G401.6 (cell line): ENCODE results near the gene ADI1.

ENCODE experiments used
- FAIRE-seq: peaks from 2 replicates; lab custom pipeline; 2012; peaks lifted over from hg19 to GRCh38; lab: Jason Lieb, UNC

ADI1 gene, protein sequence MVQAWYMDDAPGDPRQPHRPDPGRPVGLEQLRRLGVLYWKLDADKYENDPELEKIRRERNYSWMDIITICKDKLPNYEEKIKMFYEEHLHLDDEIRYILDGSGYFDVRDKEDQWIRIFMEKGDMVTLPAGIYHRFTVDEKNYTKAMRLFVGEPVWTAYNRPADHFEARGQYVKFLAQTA

DNA sequence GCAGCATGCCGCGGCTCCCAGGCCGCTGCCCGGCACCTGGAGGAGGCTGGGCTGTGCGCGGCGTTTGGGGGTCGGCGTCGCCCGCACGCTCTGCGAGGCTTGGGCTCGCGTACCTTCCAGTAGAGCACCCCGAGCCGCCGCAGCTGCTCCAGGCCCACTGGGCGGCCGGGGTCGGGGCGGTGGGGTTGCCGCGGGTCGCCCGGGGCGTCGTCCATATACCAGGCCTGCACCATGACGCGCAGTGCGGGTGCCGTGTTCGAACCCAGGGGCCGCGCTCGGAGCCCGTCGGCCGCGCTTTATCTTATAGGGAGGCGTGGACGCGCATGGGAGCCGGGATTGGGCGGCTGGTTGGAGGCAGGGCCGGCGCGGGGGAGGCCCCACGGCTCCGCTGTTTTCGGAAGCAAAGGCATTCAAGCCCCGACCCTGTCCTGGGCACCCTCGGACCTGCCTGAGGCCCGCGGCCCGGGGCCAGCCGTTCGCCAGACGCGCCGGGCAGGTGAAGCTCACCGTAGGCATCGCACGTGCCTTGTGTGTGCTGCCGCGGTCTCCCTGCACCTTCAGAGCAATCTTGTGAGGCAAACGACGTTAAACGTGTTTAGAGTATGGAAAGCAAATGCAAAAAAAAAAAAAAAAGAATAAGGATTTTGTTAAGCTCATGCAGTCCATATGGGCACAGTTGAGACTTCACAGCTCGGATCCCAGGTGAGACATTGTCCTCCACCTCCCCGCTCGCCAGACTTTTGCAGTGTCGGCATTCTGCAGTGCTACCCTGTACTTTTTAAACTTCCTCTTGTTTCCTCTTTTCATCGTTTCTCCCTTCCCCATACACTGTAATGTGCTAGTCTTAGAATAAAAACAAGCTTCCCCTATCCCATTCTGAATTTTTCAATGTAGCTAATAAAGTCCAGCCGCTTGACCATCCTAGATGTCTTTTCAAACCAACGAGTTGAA, at the start of gene ADI1:
Gene ADI1, minus strand, starts transcription at position 277 of the 951 bp plus-strand sequence. Its CDS starts 44 bp downstream, at position 233.
- FAIRE-seq: no peak

DNA sequence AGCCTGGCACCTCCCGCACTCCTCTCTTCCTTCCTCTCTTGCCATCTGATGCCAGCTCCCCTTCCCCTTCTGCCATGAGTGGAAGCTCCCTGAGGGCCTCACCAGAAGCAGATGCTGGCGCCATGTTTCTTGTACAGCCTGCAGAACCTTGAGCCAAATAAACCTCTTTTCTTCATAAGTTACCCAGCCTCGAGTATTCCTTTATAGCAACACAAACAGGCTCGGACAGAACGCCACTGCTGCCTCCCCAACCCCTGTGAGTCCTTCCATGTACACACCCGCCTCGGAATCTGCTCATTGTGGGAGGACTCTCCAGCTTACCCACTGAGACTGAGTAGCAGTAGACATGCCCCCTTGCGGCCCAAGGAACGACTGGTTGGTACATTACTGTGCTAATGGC, 47.5 kb upstream of the ADI1 start:
- FAIRE-seq: no peak

DNA sequence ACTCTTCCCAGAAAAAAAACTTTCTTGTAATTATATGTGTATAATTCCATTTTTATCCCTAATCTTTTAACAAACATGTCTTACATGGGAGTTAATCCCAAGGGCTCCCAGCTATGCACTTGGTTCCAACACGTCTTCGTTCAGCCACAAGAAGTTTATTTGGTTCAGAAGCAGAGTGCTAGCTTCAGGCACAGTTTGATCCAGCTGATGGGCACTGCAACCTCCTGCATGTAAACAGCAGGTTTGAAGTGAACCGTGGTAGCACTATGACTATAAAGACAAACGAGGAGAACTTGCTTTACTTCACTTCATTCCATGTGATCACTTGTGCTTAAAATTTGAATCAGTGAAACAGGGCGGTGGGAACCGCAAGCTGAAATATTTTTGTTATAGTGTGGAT, 45.8 kb upstream of the ADI1 start:
- no peak for FAIRE-seq

DNA sequence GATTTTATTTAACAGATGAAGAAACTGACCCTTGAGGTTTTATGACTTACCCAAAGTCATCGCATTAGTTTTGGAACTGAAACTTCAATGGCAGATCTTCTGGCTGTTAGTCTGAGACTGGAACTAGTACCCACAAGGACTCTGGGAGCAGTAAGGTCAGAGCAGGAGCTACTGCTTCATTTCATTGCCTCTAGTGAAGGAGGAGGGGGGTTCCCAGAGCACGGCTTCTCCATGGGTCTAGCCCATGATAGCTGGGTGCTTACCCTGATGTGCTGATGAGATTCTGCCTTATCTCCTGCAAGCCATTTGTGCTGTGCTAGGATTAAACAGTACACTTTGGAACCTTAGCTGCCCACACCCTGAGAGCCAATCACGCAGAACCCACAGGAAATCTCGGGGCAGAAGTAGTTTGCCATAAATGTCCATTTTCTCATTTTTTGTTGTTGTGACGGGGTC, 44.2 kb upstream of the ADI1 start:
- no peak for FAIRE-seq

DNA sequence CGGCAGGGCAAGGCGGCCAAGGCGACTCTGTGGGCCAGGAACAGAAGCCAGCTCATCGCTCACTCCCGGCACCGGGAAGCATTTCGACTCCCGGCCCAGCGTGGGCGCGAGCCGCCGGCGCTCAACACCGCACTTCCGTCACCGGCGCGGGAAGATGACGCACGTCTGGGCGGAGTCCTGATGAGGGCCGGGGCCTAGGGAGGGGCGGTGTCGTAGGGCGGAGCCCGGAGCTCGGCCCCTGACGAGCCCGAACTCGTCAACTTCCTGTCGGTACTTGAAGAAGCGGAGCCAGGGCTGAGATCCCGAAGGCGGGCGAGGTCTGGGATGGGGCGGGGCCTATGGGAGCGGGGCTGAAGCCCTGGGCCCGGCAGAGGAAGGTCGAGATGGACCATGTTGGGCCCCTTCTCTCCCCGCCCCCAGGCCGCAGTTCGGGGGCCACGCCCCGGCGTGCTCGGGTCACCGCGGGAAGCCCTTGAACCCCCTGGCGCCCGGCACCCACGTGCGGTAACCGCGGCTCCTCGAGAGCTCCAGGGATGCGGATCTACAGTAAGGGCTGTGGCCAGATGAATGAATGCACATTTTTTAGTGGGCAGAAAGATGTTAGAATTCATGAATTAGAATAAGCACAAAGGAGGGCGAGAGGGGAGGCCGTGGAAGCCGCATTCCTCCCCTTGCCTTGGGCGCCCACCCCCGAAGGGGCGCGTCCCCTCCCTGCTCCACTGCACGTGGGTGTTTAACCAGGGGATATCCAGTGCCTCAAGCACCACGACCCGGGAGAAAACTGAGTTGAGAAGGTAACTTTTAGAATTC, 39.1 kb upstream of the ADI1 start, which contains the start of gene RNASEH1:
Gene RNASEH1, minus strand, starts transcription at position 129 of the 810 bp plus-strand sequence. Its CDS starts 73 bp downstream, at position 56.
- peak; percentile 98 for FAIRE-seq

DNA sequence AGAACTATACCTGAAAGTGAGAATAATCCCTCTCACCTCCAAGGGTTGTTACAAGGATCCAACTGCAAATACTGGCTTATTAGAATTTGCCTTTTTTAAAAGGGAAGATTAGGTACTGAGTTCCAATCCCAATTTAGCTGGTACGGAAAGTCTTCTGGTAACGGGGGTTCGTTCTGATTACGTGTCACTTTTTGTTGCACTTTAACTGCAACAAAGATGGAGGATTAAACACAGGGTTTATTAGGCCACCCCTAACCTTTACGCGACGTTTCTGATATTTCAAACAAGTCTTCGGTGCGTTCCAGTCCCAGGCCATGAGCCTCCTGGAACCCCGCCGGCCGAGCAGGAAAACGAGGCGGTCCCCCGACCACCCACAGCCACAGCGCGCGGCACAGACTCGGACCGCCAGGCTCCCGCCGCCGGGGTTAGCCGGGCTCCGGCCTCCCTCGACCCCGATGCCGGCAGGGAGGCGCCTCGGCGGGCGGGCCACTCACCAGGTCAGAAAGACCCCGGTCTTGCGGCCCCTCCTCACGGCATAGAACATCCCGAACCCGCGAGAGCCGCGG, 38.4 kb upstream of the ADI1 start:
- FAIRE-seq: no peak

DNA sequence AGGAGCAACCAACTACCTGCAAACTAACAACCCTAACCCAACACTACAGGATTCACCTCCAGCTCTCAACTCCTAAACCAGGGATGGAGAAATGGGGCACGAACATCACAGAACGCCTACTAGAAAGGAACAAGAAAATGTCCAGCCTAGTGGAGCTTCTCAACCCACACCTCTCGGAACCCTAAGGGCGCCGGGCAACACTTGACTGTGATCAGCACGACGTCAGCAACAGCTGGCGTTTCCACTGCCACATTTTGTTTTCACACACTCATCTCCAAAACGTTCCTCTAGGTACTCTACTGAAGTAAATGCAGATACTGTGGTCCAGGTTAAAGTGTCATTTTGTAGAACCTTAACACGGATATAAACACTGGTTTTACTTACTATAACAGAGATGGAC, 34.6 kb upstream of the ADI1 start:
- FAIRE-seq: no peak

DNA sequence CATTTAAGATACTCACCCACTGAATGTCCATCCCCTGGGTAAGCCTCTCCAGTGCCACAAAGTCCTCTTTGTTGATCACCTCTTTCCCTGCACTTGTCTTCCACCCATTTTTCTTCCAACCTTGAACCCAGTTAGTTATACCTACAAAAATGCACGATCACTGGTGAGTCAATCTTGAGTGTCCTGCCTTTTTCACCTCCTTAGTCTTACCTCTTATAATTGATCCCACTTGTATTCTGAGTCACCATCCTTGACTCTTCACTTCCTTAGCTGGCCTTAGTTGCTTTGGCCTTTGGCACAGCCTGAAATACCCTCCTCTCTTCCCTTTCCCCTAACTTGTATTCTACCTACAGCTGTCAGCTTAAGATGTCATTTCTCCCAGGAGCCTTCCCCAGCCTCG, 28.6 kb upstream of the ADI1 start:
- no peak for FAIRE-seq

DNA sequence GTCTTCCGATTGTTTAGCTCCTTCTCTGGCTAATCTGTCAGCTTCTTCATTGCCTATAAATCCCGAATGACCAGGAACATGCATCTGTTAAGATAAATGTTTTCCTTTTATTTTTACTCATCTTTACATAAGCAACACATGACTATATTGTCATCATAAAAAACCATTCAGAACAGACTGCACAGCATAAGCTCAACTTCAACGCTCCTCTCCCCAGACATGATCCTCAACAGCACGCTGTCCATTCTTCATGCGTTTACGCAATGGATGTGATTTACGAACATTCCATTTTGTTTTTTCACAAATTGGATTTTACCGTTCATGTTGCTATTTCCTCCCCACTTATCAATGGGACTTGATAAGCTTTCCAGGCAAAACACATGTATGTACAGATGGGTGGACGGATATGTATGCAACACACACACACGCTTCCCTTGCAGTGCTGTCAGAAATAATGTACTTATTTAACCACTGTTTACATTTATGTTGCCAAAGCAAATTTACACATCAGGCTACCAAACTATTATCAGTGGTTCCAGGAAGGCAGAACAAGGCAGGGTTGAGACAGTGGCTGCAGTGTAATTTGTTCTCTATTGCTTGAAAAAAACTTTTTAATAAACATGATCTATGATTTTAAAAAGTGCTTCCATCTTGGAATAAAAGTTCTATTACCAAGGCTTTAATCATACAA, 26.6 kb upstream of the ADI1 start:
- no peak for FAIRE-seq

DNA sequence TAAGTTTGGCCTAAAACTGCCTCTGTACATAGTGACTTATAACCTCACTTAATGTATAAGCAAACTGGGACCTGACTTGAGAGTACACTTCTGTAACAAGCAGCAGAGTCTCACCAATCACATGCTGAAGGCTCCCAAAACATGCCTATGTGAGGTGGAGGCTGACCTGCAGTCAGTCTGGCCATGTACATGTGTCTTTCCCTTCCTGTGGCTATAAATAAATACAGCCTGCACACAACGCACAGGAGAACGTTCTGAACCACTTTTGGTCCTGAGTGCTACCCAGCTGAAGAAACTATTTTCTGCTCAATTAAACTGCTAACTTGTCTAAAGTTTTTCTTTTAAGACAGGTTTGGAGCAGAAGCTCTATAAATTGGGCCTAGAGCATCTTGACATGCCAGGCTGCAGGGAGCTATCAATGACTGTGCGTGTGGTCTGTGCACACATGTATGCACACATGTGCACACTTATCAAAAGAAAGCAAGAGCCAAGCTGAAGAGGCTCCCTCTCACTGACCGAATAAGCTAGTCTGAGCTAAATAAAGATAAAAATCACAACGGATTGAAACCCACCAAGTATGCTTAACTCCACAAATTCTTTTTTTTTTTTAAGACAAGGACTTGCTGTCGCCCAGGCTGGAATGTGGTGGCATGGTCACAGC, 23.8 kb upstream of the ADI1 start:
- FAIRE-seq: no peak

DNA sequence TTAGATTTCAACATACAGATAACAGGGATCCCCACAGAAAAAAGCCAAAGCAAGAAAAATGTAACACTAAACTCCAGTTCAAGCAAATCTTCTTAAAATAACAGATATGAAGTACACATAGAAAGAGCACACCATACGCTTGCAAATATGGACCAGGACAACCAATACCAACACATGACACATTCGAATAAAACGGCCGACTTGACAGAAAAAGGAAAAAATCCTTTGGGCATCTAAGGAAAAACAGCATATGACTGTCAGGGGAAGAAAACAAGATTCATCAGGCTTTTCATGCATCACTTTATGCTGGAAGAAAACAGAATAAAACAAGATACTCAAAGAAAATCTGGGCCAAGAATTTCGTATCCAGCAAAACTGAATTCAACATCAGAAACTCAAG, 22.8 kb upstream of the ADI1 start:
- FAIRE-seq: no peak

DNA sequence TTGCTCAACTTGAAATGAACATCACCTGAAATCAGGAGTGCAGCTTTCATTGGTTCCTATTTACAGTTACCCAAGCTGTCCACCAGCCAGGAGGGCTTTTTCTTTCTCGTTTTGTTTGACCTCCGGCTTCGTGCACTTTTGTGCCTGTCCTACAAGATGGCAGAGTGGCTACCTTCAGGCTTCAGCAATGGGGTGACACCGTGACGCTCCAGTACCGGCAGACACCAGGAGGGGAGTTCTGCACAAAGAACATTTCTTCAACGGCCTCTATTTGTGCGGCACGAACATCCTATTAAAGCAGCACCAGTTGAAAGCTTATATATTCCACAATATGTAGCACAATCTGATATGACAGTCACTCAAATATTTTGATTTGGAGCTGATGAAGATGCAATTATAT, 20.5 kb upstream of the ADI1 start:
- FAIRE-seq: no peak

DNA sequence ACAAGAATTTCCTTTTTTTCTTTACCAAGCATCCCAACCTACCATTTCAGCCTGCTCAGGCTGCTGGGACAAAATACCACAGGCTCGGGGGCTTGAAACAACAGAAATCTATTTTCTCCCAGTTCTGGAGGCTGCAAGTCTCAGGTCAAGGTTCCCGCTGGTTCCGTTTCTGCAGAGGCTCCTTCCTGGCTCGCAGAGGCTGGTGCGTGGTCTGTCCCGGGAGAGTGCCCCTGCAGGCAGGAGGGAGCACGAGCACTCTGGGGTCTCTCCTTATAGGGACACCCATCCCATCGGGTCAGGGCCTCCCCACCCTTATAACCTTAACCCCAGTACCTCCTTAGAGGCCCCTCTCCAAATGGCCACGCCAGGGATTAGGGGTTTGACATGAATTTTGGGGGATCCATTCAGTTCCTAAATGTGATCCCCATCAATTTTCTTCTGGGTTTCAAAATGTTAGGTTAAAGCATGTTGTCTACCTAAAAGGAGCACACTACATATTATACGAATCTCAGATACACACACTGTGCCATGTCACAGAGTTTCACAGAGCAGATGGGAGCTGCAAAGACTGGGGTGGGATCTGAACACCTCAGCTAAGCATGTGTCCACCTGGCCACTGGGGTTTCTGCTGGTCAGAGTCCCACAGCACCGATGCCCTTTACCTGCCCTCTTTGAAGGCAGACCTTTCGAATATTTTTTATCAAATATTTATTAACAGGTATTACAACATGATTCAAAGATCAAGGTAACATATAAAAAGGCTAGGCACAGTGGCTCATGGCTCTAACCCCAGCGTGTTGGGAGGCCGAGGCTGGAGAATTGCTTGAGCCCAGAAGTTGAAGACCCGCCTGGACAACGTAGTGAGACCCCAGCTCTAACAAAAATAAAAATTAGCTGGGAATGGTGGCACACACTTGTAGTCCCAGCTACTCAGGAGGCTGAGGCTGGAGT, 17.6 kb upstream of the ADI1 start:
- no peak for FAIRE-seq

DNA sequence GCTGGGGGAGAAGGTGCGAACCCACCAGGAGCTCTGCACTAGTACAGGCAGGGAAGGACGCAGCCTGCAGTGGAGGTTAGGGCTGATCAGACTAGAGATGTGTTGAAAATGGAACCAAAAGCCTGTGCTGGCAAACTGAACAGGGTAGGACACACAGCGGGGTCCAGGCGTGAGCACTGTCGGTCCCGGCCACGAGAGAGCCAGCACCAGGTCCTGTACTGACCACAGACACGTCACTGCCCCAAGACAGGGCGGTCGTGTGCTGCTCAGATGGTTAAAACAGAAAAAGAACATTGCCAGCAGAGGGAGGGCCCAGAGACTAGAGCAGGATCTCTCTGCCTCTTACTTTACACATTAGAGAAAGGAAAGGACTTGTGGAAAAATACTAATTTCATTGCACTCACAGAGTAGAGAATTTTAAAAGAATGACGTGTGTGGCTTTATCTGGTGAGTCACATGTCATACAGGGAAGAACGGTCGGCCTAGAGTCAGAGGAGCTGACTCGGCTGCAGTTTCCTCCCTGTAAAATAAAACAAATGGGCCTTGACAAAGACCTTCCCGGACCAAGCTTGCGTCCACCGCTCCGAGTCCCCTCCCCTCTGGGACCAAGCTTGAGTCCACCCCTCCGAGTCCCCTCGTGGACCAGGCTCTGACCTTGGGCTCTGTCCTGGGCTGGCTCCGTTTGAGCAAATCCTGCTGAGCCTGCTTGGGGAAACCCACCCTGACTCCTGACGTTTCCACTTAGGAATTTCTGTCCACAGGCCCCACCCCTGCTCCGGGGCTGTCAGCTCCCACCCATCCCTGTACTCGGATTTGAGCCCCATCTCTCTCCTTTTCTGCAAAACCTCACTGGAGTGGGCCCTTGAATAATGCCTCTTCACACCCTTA, 16.7 kb upstream of the ADI1 start:
- FAIRE-seq: peak; percentile 95

DNA sequence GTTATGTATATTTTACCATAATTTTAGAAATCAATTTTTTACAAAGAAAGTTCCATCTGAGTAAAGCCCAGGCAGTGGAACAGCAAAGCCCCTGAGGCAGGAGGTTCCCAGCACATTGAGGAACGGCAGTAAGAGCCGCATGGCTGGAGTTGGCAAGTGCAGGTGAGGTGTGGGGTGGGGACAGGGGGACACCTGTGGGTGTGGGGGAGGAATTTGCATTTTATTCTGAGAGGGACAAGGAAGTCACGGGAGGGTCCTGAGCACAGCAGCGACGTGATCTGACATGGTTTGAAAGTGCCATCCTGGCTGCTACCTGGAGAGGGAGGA, 16.1 kb upstream of the ADI1 start:
- no peak for FAIRE-seq

DNA sequence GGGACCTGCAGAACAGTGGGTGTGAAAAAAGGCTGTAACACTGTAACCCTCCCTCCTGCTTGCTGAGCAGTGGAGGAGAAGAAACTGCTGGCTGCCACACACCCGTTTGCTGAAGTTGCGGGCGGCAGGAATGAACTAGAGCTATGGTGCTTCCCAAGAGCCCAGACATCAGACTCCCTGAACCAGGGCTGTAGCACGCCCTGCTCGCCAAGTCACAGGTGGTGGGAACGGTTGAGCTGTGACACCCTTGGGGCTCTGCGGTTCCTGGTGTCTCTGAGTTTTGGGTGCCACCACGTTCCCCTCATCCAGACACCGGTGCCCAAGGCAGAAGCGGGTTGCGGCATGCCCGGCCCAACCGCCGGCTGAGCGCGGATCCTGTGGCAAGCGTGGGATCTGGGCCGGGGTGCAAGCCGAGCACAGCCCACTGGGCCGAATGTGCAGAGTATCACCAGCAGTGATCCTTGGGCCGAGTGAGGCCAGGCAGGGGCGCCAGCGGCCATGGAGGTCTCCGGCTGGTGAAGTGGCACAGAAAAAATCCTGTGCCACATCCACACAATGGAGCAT, 15.0 kb upstream of the ADI1 start:
- no peak for FAIRE-seq

DNA sequence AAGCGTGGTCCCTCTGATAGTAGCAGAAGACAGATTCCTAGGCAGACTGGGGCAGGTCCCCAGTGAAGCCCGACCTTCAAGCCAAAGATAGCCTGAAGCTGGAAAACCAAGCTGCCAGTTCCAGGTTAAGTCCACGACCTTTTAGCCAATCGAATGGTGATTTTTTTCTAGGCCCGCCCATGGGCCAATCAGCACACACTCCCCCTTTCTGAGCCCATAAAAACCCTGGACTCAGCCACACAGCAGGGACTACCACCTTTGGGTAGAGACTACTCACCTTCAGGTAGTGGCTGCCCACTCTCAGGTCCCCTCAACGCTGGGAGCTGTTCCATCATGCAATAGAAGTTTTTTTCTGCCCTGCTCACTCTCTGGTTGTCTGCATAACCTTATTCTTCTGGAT, 14.5 kb upstream of the ADI1 start:
- FAIRE-seq: no peak

DNA sequence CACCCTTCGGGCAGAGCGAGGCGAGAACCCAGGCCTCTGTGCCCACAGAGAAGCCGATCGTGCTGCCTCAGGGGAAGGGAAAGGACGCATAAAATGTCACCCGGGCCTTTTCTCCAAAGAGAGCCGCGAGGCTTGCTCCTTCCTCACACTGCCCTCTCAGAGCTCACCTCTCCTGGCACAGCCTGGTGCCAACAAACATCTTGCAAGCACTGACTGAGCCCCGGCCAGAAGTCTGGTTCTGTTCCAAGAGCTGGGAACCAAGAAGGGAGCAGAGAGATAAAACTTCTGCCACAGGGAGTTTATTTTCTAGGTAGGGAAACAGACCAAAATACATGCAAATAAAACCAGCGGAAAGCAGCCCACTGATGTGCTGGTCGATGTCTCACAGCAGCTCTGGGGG, 13.6 kb upstream of the ADI1 start:
- no peak for FAIRE-seq
